Keratinocyte (primary cell): ENCODE results near the gene NPIPB6.
"Not testable (repeated sequence)": the region's sequence is repeated elsewhere in the genome, so short reads cannot be mapped to it uniquely, and the experiment has no call there.

Source experiments
- CTCF ChIP-seq, 3 experiments: IDR thresholded peaks in 1 of 3; conservative IDR thresholded peaks in 1 of 3; optimal IDR thresholded peaks in 1 of 3; 2 replicates in 2 of 3; 3 replicates in 1 of 3; pipeline versions ENCODE3 to v1.5.1; 2011; ENCODE audit warnings: low read length in 3 of 3, mild to moderate bottlenecking in 3 of 3, moderate library complexity in 2 of 3, control low read depth in 1 of 3, inconsistent platforms in 1 of 3; ENCODE audit not compliant: insufficient read depth in 2 of 3; ENCODE audit errors: extremely low read depth in 1 of 3
- EZH2 ChIP-seq: IDR thresholded peaks from one replicate; pipeline ENCODE4 v1.6.1; 2012; ENCODE audit warnings: inconsistent platforms, mild to moderate bottlenecking, low read length, moderate library complexity

GRCh38 chr16:28363408-28363807 lies at the start of gene NPIPB6:
- TF ChIP-seq CTCF (optimal IDR thresholded peaks at IDR 0.05 in 1 of 3, IDR thresholded peaks at IDR 0.05 in 1 of 3, conservative IDR thresholded peaks at IDR 0.05 in 1 of 3; ENCODE audit: extremely low read depth in 1 of 3, insufficient read depth in 2 of 3, low read length in 3 of 3); EZH2: not testable (repeated sequence)
